NCI-H226 (cell line): ENCODE data around the gene ZC3H11A.
"Not testable (repeated sequence)": the region's sequence is repeated elsewhere in the genome, so short reads cannot be mapped to it uniquely, and the experiment has no call there.

ENCODE experiments used
- DNase-seq: peaks from one replicate; pipeline ENCODE4 v3.0.0-alpha.2; 2015

Gene ZC3H11A

DNA sequence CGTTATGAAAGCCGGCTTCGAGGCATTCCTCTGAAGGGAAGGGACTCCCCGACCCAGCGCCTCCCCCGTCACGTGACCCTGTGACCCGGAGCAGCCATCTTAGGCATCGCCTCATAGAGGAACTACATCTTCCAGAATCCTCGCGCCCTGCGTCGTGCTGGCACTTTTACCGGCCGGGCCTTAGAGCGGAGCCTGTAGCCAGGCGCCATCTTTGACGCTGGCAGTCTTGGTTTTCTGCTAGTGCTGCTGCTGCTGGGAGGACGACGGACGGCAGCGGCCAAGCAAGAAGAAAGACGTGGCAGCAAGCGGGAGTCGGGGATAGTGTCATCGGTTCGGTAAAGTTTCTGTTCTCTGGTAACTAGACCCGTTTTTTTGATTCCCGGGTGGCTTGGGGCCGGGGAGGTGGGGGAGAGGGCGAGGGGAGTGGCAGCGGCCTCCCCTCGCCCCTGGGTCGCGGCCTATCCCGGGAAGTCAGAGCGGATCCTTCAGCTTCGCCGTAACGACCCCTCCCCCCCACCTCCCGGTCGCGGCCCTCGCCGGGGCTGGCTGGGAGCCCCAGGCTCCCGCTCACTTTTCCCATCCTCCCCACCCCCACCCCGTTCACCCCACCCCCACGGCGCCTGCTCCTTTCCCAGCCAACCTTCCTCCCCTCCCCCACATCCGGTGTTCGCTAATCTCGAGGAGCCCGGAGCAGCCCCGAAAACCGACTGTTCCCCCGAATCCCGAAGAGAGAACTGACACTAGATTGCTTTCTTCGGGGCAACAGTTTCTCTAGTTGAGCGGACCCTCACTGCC is at the start of gene ZC3H11A, which contains the start of gene ZBED6:
ZC3H11A (plus strand) TSS at position 183 of the 795 bp plus-strand sequence. CDS start 21,448 bp downstream, outside the sequence.
ZBED6 (plus strand) TSS at position 183 of the 795 bp plus-strand sequence. CDS start 1,900 bp downstream, outside the sequence.
- DNase-seq: peak; percentile 99

DNA sequence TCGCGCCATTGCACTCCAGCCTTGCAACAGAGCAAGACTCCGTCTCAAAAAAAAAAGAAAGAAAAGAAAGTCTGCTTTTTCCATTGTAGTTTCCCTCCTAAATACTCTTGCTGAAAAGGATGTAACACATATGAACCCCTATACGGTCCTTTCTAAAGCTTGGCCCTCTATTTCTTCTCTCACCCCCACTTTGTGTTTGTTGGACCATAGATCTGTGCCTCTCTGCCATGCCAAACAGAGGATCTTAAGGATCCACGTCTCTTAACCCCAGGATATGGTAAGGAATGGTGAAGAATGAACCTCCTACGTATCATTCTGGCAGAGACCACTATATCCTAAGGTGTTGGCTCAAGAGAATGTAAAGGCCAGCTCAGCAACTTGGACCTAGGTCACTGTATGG is 49.1 kb upstream of the ZC3H11A start:
- no peak for DNase-seq

DNA sequence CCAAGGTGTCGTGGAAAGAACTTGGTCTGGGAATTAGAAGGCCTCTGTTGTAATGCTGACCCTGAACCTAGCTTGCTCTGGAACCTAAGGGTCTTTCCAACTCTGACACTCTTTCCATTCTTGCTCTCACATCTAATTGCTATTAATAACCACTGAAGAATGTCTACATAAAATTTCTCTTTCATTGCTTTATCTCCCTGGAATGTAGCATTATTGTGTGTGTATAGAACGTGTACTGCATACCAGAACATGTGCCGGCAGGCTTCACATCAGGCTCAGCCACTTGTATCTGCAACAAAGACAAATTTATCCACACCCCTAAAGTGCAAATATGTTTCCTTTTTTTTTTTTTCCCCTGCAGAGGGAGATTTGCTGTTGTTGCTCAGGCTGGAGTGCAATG is 44.4 kb upstream of the ZC3H11A start:
- peak; percentile 70 for DNase-seq

DNA sequence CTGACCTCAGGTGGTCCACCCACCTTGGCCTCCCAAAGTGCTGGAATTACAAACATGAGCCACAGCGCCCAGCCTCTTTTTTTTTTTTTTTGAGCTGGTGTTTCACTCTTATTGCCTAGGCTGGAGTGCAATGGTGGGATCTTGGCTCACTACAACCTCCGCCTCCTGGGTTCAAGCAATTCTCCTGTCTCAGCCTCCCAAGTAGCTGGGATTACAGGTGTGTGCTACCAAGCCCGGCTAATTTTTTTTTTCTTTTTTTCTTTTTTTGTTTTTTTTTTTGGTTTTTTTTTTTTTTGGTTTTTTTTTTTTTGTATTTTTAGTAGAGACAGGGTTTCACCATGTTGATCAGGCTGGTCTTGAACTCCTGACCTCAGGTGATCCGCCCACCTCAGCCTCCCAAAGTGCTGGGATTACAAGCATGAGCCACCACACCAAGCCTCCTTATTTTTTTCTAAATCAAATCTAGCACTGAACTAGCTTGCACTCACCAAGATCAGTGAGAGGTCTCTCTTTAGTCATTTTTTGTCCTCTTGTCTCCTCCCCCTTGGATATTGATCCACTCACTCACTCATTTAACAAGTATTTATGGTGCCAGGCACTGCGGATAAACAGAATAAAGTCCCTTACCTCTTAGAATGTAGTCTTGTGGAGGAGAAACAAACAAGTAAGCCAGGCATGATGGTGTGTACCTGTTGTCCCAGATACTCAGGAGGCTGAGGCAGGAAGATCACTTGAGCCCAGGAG is 43.6 kb upstream of the ZC3H11A start:
- DNase-seq: not testable (repeated sequence)

DNA sequence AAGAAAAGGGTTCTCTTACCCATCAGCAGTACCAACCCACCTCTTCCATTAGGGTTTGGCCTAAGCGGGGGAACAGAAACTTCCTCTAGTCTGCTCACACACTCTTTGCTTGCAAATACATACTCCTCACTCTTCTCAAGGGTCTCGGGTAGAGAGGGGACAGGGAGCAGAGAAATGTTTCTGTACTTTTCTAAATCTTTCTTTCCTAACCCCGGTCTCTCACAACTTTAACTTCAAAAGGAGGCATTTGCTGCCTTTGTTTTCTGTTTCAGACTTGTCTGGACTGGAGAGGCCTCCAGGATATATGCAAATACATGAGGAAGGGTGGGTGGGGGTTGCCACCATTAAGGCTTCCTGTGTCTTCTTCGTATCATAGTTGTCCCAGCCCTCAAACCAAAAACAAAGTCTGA is 41.0 kb upstream of the ZC3H11A start:
- no peak for DNase-seq

DNA sequence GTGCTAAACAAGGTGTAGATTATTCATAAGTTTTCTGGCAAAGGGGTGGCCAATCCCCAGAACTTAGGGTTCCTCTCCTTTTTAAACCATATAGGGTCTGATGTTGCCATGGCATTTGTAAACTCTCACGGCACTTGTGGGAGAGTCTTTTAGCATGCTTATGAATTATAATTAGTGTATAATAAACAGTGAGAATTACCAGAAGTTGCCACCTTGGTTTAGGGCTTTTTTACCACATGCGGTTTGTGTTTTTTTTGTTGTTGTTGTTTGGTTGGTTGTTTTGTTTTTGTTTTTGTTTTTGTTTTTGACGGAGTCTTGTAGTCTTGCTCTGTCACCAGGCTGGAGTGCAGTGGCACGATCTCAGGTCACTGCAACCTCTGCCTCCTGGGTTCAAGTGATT is 39.4 kb upstream of the ZC3H11A start:
- DNase-seq: no peak

DNA sequence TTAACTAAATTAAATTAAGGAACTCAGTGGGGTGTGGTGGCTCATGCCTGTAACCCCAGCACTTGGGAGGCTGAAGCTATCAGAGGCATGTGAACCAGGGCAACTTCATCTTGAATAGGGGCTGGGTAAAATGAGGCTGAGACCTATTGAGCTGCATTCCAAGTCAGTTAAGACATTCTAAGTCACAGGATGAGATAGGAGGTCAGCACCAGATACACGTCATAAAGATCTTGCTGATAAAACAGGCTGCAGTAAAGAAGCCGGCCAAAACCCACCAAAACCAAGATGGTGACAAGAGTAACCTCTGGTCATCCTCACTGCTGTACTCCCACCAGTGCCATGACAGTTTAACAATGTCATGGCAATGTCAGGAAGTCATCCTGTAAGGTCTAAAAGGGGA is 36.7 kb upstream of the ZC3H11A start:
- not testable (repeated sequence) for DNase-seq

DNA sequence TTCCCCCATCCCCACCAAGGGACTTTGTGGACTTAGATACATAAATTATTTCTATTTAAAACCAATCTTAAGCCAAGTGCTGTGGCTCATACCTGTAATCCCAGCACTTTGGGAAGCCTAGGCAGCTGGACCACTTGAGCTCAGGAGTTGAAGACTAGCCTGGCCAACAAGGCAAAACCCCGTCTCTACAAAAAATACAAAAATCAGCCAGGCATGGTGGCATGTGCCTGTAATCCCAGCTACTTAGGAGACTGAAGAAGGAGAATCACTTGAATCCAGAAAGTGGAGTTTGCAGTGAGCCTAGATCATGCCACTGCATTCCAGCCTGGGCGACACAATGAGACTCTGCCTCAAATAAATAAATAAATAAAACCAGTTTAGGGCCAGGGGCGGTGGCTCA is 34.9 kb upstream of the ZC3H11A start:
- no peak for DNase-seq

DNA sequence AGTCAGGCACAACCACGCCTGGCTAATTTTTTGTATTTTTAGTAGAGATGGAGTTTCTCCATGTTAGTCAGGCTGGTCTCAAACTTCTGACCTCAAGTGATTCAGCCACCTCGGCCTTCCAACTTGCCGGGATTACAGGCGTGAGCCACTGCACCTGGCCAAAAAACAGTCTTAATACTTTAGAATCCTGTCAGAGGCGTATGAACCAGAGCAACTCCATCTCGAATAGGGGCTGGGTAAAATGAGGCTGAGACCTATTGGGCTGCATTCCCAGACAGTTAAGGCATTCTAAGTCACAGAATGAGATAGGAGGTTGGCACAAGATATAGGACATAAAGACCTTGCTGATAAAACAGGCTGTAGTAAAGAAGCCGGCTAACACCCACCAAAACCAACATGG is 33.5 kb upstream of the ZC3H11A start:
- not testable (repeated sequence) for DNase-seq

DNA sequence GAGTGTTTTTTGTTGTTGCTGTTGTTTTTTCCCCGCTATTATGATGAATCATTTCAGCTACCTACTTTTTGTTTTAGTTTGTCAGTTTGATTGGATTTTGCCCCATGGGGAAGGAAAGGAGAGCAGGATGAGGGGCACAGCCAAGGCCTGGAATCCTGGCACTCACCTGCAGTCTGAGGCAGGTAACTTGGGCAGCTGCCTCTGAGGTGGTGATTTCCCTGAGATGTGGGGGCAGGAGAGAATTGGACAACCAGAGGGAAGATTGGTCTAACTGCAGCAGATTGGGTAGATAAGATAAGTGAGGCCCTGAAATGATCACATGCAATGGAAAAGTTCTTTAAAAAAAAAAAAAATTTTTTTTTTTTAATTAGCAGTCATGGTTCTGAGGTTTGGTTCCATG is 31.9 kb upstream of the ZC3H11A start:
- no peak for DNase-seq

DNA sequence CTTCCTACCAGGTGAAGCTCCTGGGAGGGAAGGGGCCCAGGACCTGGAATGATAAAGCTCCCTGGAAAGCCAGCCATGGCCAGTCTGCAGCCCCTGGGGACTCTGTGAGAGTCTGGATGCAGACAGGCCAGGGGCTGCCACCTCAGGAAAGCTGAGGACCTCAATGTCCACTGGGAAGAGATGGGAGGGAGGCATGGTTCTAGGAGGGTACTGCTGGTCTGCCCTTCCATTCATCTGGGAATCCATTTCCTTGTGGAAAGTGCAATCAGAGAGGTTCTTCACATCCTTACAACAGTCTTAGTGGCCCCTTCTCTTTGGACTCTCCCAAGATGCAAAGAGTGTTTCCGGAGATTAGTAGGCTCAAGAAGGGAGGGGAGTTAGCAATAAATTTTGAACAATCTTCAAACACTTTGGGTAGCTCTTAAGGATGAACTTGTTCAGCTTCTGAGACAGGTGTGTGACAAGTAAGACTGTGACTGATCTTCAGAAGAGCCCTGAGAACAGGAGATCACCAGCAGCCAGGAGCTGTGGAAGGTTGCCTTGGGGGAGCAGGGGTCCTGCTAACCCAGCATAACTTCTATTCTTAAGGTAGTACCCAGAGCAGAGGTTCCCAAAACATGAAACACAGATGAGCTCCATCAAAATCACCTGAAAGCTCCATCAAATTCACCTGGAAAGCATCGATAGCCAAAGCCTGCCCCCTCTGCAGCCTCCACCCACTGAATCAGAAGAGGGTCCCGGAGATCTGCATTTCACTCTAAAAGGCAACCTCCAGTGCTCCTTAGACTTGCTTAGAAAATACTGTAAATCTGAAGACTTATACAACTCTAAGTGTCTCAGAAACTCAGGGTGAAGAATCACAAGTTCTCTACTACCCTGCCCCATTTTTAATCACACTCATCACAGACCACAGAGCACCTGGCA is 31.1 kb upstream of the ZC3H11A start:
- DNase-seq: no peak

DNA sequence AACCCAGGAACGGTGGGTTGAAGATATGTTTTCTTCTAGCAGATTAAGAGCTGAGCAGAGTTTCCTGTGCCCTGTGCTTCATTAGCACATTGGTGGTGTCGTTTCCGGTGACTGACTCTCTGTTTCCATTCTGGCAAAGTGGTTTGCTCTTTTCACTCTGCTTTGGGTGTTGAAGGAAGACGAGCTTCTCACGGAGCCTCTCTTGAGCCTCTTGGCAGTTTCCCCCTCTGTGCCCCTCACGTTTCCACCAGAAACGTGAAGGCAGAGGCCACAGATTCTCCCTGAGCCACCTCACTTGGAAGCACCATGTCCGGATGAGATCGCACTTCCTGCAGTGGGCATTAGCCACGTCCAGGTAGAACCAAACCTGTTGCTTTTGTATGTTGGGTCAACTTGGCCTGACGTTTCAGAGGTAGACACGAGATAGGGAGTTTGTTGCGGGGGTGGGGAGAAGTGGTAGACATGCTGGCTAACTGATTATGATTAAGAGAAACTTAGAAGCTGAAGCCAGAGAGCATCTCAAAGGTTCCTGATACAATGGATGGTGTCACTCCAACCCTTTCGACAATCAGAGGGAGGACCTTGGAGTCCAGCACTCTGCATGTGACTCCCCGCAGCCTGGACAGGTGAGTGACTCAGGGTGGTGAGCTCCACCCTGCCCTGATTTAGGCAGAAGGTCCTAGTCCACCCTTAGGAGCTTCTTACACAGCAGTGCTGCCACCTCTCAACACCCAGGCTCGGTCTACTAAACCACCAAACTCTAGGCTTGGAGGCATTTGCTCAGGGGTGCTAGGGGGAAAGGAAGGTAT is 30.2 kb upstream of the ZC3H11A start, which contains the start of gene LAX1:
LAX1 (plus strand) TSS at position 155 of the 809 bp plus-strand sequence; CDS start at position 538, 383 bp downstream.
- DNase-seq: no peak

DNA sequence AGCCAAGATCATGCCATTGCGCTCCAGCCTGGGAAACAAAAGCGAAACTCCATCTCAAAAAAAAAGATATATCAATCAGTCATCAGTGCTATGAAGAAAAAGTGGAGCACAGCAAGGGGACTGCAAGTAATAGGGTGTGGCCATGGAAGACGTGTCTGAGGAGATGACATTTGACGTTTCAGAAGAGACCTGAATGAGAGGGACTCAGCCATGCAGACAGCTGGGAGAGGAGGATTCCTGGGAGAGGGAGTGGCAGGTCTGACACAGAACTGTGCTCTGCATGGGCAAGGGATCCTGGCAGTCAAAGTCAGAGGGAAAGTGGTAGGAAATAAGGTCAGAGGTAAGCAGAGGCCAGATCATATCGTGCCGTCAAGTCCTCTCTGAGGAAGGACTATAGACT is 27.2 kb upstream of the ZC3H11A start:
- no peak for DNase-seq

DNA sequence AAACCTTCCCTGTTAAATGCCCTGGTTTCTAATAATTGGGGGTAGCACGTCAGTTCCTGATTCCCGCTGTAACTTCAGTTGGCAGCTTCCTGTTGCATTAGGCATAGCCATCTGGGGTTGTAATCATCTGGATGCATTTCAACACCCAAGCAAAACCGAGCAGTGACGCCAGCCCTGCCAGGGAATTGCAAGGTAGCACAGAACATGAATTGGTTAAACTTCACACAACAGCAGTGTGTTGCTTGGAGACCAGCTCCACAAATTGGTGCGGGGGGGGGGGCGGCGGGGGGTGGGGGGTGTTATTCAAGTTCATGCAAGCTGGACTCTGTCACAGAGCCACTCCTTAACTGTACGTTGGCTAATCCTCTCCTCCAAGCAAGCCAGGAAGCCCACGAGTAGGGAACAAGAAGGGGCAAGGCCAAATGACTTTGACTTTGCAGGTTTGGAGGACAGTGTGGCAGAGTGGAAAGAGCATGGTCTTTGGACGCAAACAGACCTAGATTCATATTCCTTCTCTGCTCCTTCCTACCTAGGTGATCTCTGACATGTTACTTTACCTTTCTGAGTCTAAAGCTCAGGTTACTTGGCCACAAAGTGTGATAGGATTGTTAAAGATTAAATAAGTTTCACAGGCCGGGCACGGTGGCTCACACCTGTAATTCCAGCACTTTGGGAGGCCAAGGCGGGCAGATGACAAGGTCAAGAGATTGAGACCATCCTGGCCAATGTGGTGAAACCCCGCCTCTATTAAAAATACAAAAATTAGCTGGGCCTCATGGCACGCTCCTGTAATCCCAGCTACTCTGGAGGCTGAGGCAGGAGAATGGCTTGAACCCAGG is 25.7 kb upstream of the ZC3H11A start:
- DNase-seq: peak; percentile 94

DNA sequence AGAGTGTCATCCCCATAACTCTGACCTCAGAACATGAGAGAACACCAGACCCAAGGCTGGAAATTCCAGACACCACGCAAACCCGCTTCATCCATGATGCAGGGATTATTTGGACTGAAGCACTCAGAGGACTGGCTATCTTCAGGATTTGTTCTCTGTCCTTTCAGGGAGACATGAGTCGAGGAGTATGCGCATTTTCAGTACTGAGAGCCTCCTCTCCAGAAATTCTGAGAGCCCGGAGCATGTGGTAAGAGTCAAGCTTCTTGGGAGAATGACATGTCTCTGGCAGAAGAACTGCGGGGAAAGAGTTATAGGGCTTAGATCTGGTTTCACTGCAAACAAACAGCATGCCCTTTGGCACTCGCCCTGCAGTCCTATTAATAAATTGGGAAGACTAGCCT is 23.5 kb upstream of the ZC3H11A start:
- no peak for DNase-seq

DNA sequence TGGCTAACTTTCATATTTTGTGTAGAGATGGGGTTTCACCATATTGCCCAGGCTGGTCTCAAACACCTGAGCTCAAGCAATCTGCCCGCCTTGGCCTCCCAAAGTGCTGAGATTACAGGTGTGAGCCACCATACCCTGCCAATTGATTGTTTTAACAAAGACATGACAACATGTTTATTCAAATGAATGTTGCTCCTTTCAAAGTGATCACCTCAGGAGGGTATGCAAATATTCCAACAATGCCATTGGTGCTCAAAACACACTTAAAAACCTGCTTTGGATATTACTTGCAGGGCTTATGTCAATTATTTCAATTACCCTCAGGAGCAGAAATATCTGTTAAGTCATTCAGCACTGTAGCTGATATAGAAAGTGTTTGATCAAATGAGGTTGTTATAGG is 22.6 kb upstream of the ZC3H11A start:
- no peak for DNase-seq

DNA sequence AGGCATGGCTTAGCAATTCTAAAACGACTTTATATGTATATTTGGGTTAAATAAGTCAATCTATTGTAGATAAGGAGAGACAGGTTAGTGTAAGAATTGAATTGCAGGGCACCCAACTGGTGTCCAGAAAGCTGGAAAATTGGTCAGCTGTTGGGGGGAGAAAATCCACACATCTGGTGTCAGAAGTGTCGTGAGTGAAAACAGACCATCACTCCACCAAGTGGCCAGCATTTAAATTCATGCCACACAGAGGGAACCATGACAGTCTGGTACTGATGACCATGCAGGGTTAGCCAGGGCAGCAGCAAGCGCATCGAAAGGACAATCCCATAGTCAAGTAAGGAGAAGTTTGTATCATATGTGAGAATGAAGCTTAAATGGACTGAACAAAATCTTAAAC is 18.8 kb upstream of the ZC3H11A start:
- no peak for DNase-seq

DNA sequence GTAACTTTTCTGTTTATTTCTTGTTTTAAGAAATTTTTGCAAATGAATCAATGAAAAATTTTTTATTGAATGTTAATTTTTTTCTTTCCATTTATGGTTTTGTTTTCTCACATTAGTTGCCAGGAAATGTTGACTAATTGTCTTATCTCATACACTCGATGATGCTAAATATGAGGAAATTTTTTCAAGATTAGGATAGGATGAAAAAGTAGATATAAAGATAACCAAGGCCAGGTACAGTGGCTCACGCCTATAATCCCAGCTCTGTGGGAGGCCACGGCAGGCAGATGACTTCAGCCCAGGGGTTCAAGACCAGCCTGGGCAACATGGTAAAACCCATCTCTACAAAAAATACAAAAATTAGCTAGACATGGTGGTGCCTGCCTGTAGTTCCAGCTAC is 17.8 kb upstream of the ZC3H11A start:
- peak; percentile 24 for DNase-seq

DNA sequence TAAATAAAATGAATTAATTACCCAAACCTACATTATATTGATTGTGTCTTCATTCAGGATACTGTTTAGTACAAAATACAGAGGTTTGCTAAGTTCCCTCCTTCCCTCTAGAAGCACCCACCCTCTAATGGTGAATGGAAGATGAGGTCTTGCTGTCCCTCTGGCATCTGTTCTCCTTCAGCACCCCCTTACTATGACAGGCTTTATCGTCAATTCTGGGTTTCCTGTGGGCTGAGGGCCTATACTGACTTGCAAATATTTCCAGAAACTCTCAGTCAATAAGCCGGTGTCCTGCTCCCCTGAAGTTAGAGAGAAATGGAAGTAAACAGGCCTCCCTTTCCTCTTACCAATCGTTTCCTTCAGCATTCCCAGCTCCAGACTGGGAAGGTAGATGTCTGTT is 17.3 kb upstream of the ZC3H11A start:
- no peak for DNase-seq

DNA sequence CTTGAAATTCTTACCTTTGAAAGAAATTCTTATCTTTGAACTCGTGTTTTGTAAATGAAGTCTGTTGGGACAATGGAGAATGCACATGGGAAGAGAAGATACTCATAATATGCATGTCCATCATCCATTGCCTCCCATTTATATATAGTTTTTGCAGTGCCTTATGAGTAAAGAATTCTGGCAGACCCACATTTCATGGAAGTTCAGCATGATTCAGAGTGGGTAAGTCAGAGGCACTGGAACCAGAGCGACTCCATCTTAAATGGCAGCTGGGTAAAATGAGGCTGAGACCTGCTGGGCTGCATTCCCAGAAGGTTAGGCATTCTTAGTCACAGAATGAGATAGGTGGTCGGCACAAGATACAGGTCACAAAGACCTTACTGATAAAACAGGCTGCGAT is 16.6 kb upstream of the ZC3H11A start:
- no peak for DNase-seq

DNA sequence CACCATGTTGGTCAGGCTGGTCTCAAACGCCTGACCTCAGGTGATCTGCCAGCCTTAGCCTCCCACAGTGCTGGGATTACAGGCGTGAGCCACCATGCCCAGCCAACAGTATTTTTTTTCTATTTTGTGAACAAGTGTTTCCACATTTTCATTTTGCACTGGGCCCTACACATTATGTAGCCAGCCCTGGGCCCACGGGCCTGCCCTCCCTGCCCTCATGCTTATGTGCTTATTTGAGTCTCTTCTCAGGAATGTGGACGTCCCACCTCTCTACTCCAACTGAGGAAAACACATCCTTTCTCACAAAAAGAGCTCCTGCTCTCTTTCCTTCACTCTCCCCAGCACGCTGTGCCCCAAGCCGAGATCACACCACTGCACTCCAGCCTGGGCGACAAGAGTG is 13.5 kb upstream of the ZC3H11A start:
- no peak for DNase-seq
